HG02840 (cell line): ENCODE data around the gene CDH23.

Source experiments
- ATAC-seq: cut with Tn5 transposase; IDR thresholded peaks from one replicate; pipeline ENCODE4 v1.9.1; 2021; ENCODE audit warnings: mild to moderate bottlenecking, moderate library complexity, moderate number of reproducible peaks; ENCODE audit not compliant: unreplicated experiment, low FRiP score

CDH23 gene

GRCh38 chr10:71815515-71816130 is 418.9 kb downstream of the CDH23 start:
- no peak for ATAC-seq

- ATAC-seq: no peak
These were observed 419.7 kb downstream of the CDH23 start for GRCh38 chr10:71816421-71816851.

GRCh38 chr10:71816936-71817618 is 420.4 kb downstream of the CDH23 start:
- no peak for ATAC-seq

- ATAC-seq: no peak
These were observed 421.3 kb downstream of the CDH23 start for GRCh38 chr10:71817831-71818655.

GRCh38 chr10:71818674-71819260 is 422.0 kb downstream of the CDH23 start:
- ATAC-seq: no peak

GRCh38 chr10:71819441-71819861 is 422.7 kb downstream of the CDH23 start:
- no peak for ATAC-seq

- no peak for ATAC-seq
These were observed 423.3 kb downstream of the CDH23 start for GRCh38 chr10:71819985-71820384.

- ATAC-seq: no peak
These were observed 424.2 kb downstream of the CDH23 start for GRCh38 chr10:71820966-71821365.

- ATAC-seq: no peak
These were observed 425.4 kb downstream of the CDH23 start for GRCh38 chr10:71821909-71822763.

GRCh38 chr10:71823356-71823755 is 426.6 kb downstream of the CDH23 start:
- ATAC-seq: no peak

- no peak for ATAC-seq
These were observed 427.6 kb downstream of the CDH23 start for GRCh38 chr10:71824333-71824732.

- ATAC-seq: no peak
These were observed 428.5 kb downstream of the CDH23 start for GRCh38 chr10:71825217-71825616.

- no peak for ATAC-seq
These were observed 431.1 kb downstream of the CDH23 start for GRCh38 chr10:71827852-71828251.

- ATAC-seq: no peak
These were observed 432.0 kb downstream of the CDH23 start for GRCh38 chr10:71828702-71829101.

- no peak for ATAC-seq
These were observed 432.5 kb downstream of the CDH23 start for GRCh38 chr10:71829171-71829570.

- ATAC-seq: no peak
These were observed 433.2 kb downstream of the CDH23 start for GRCh38 chr10:71829896-71830295.

GRCh38 chr10:71830726-71831125 is 434.0 kb downstream of the CDH23 start:
- no peak for ATAC-seq

GRCh38 chr10:71831646-71832552 is 435.2 kb downstream of the CDH23 start:
- ATAC-seq: no peak

GRCh38 chr10:71832967-71833366 is 436.2 kb downstream of the CDH23 start:
- no peak for ATAC-seq
